H1 (cell line): ENCODE data around the gene CDH22. TPM values are rescaled to one million over a fixed set of nuclear protein-coding genes. Genes with fewer than 3 reads are reported as not detected.

Source experiments
- CTCF ChIA-PET: fragments of 300-600 bp; sonication (Branson Sonifier 250); formaldehyde crosslinking; loops from one replicate; lab custom pipeline; 2021; ENCODE audit not compliant: partially characterized antibody; lab: Charles Lee
- POLR2A ChIA-PET: fragments of 300-600 bp; sonication (Branson Sonifier 250); formaldehyde crosslinking; loops from one replicate; lab custom pipeline; 2021; ENCODE audit warnings: inconsistent platforms; ENCODE audit not compliant: partially characterized antibody; lab: Charles Lee
- DNase-seq, 2 experiments: peaks; one replicate each; pipeline versions ENCODE4 v3.0.0 to v3.0.0-alpha.2; 2010 to 2022; ENCODE audit warnings: low spot score in 2 of 2, low read depth in 1 of 2, mixed read lengths in 1 of 2
- FAIRE-seq: peaks from 2 replicates; lab custom pipeline; 2011; peaks lifted over from hg19 to GRCh38; lab: Jason Lieb, UNC
- H2AFZ ChIP-seq: 2 replicates; pipeline ENCODE4 v1.8.1; 2012; ENCODE audit warnings: low read length, inconsistent platforms
- H2AK5ac ChIP-seq: 2 replicates; pipeline ENCODE4 v1.6.1; 2013; ENCODE audit warnings: low read depth, low read length
- H2BK120ac ChIP-seq: replicated peaks from 2 replicates; pipeline ENCODE3; 2013; ENCODE audit warnings: low read depth, low read length, inconsistent platforms
- H2BK12ac ChIP-seq: 2 replicates; pipeline ENCODE4 v1.6.1; 2013; ENCODE audit warnings: low read depth, low read length
- H2BK15ac ChIP-seq: 2 replicates; pipeline ENCODE4 v1.6.1; 2013; ENCODE audit warnings: low read length
- H2BK20ac ChIP-seq: 2 replicates; pipeline ENCODE4 v1.6.1; 2013; ENCODE audit warnings: low read length
- H2BK5ac ChIP-seq: 2 replicates; pipeline ENCODE4 v1.6.1; 2013; ENCODE audit warnings: low read depth, low read length
- H3K14ac ChIP-seq: 2 replicates; pipeline ENCODE4 v1.6.1; 2013; ENCODE audit warnings: inconsistent platforms; ENCODE audit not compliant: insufficient read length
- H3K18ac ChIP-seq: 2 replicates; pipeline ENCODE4 v1.6.1; 2013; ENCODE audit warnings: low read length; ENCODE audit errors: extremely low read depth
- H3K23ac ChIP-seq: 2 replicates; pipeline ENCODE4 v1.6.1; 2013; ENCODE audit warnings: inconsistent platforms; ENCODE audit not compliant: insufficient read length
- H3K23me2 ChIP-seq: 2 replicates; pipeline ENCODE4 v1.6.1; 2013; ENCODE audit warnings: low read depth, low read length
- H3K27ac ChIP-seq: 2 replicates; pipeline ENCODE4 v1.6.1; 2011; ENCODE audit warnings: low read depth, low read length, inconsistent platforms
- H3K27me3 ChIP-seq, 4 experiments: replicated peaks in 1 of 4; 1 replicate in 1 of 4; 2 replicates in 3 of 4; pipeline versions ENCODE4 v1.6.1 to v1.8.1; 2011 to 2013; ENCODE audit warnings: low read length in 3 of 4, mild to moderate bottlenecking in 3 of 4, inconsistent platforms in 2 of 4, mixed read lengths in 2 of 4, moderate library complexity in 1 of 4; ENCODE audit not compliant: control insufficient read depth in 3 of 4, insufficient read depth in 3 of 4; ENCODE audit errors: extremely low read depth in 1 of 4
- H3K36me3 ChIP-seq, 4 experiments: 2 replicates each; pipeline versions ENCODE4 v1.6.1 to v1.8.1; 2011 to 2013; ENCODE audit warnings: mild to moderate bottlenecking in 4 of 4, low read length in 3 of 4, moderate library complexity in 2 of 4, control low read depth in 1 of 4, inconsistent platforms in 1 of 4; ENCODE audit not compliant: insufficient read depth in 4 of 4, control insufficient read depth in 2 of 4
- H3K4ac ChIP-seq: replicated peaks from 2 replicates; pipeline ENCODE3; 2013; ENCODE audit warnings: low read length, low read depth, mixed read lengths, inconsistent platforms; ENCODE audit not compliant: insufficient read length
- H3K4me1 ChIP-seq, 4 experiments: replicated peaks in 1 of 4; 1 replicate in 1 of 4; 2 replicates in 3 of 4; pipeline versions ENCODE4 v1.6.1 to v1.8.1; 2011 to 2013; ENCODE audit warnings: low read length in 3 of 4, inconsistent platforms in 2 of 4, mixed read lengths in 1 of 4; ENCODE audit not compliant: insufficient read depth in 4 of 4, control insufficient read depth in 3 of 4
- H3K4me2 ChIP-seq, 2 experiments: 2 replicates each; pipeline versions ENCODE4 v1.6.1 to v1.8.1; 2011 to 2013; ENCODE audit warnings: low read depth in 2 of 2, low read length in 2 of 2, control low read depth in 1 of 2, inconsistent platforms in 1 of 2, mild to moderate bottlenecking in 1 of 2; ENCODE audit not compliant: insufficient read depth in 1 of 2
- H3K4me3 ChIP-seq, 4 experiments: fragments of 200-600, 300-600 bp in 1 of 4; sonication (generic), shearing (Covaris generic), sonication (Bioruptor Twin) in 1 of 4; 2 replicates each; pipeline versions ENCODE4 v1.5.1 to v1.8.1; 2011 to 2016; ENCODE audit warnings: low read length in 4 of 4, low read depth in 3 of 4, control low read depth in 2 of 4, inconsistent platforms in 2 of 4, mild to moderate bottlenecking in 2 of 4, mixed read lengths in 1 of 4, moderate library complexity in 1 of 4; ENCODE audit not compliant: insufficient read depth in 2 of 4; ENCODE audit errors: extremely low read depth in 1 of 4
- H3K56ac ChIP-seq: replicated peaks from 2 replicates; pipeline ENCODE3; 2013; ENCODE audit warnings: low read depth, mild to moderate bottlenecking, mixed read lengths, low read length, inconsistent platforms; ENCODE audit not compliant: insufficient read length
- H3K79me1 ChIP-seq: 2 replicates; pipeline ENCODE4 v1.6.1; 2013; ENCODE audit warnings: low read depth, low read length, control low read depth
- H3K79me2 ChIP-seq, 2 experiments: 2 replicates each; pipeline versions ENCODE4 v1.6.1 to v1.8.1; 2012 to 2013; ENCODE audit warnings: low read length in 2 of 2, mild to moderate bottlenecking in 2 of 2, inconsistent platforms in 1 of 2; ENCODE audit not compliant: insufficient read depth in 2 of 2, control insufficient read depth in 1 of 2
- H3K9ac ChIP-seq, 4 experiments: replicated peaks in 1 of 4; 1 replicate in 1 of 4; 2 replicates in 3 of 4; pipeline versions ENCODE4 v1.6.1 to v1.8.1; 2011 to 2013; ENCODE audit warnings: low read depth in 3 of 4, low read length in 3 of 4, control low read depth in 2 of 4, mild to moderate bottlenecking in 2 of 4, moderate library complexity in 2 of 4, inconsistent platforms in 1 of 4; ENCODE audit errors: extremely low read depth in 1 of 4
- H3K9me3 ChIP-seq, 2 experiments: 2 replicates each; pipeline versions ENCODE4 v1.6.1 to v1.8.1; 2012 to 2013; ENCODE audit warnings: mild to moderate bottlenecking in 2 of 2, moderate library complexity in 2 of 2, control low read depth in 1 of 2, inconsistent platforms in 1 of 2, low read depth in 1 of 2, low read length in 1 of 2, mixed read lengths in 1 of 2; ENCODE audit not compliant: insufficient read depth in 2 of 2
- H4K20me1 ChIP-seq, 2 experiments: replicated peaks in 1 of 2; 2 replicates each; pipeline versions ENCODE3 to v1.8.1; 2011 to 2013; ENCODE audit warnings: inconsistent platforms in 2 of 2, low read length in 2 of 2, mild to moderate bottlenecking in 1 of 2; ENCODE audit not compliant: insufficient read depth in 2 of 2, control insufficient read depth in 1 of 2
- H4K5ac ChIP-seq: 2 replicates; pipeline ENCODE4 v1.6.1; 2013; ENCODE audit warnings: low read length, low read depth, mixed read lengths, inconsistent platforms; ENCODE audit not compliant: insufficient read length
- H4K8ac ChIP-seq: 2 replicates; pipeline ENCODE4 v1.8.0; 2013; ENCODE audit warnings: mild to moderate bottlenecking, moderate library complexity, low read length, inconsistent platforms; ENCODE audit not compliant: insufficient read depth; ENCODE audit errors: extremely low read depth
- H4K91ac ChIP-seq: replicated peaks from 2 replicates; pipeline ENCODE3; 2013; ENCODE audit warnings: low read length, mixed read lengths, inconsistent platforms; ENCODE audit not compliant: insufficient read length
- ASH2L ChIP-seq: fragments of 200-600, 300-600 bp; sonication (generic); IDR thresholded peaks from one replicate; pipeline ENCODE4 v1.7.1; 2017; ENCODE audit warnings: low read length
- CBX8 ChIP-seq: fragments of 300-800, 300-1000 bp; sonication (generic); IDR thresholded peaks from 2 replicates; pipeline ENCODE4 v1.7.1; 2016; ENCODE audit warnings: low read depth, low read length, borderline replicate concordance
- CHD2 ChIP-seq: IDR thresholded peaks from 2 replicates; pipeline ENCODE4 v1.6.1; 2012; ENCODE audit warnings: low read length, improper control_type of control experiment
- CREB1 ChIP-seq: IDR thresholded peaks from 2 replicates; pipeline ENCODE4 v1.6.1; 2012; ENCODE audit warnings: inconsistent platforms
- GTF2F1 ChIP-seq: IDR thresholded peaks from 2 replicates; pipeline ENCODE4 v1.6.1; 2012; ENCODE audit warnings: low read depth, low read length, improper control_type of control experiment, borderline replicate concordance
- HDAC2 ChIP-seq, 2 experiments: fragments of 300-600 bp in 1 of 2; sonication (generic) in 1 of 2; IDR thresholded peaks; 2 replicates each; pipeline ENCODE4 v1.6.1; 2011 to 2012; ENCODE audit warnings: low read depth in 2 of 2, low read length in 2 of 2, mild to moderate bottlenecking in 2 of 2, moderate library complexity in 2 of 2, borderline replicate concordance in 1 of 2, inconsistent platforms in 1 of 2
- POU5F1 ChIP-seq: IDR thresholded peaks from 2 replicates; pipeline ENCODE4 v1.6.1; 2011; ENCODE audit warnings: low read depth, mild to moderate bottlenecking, low read length, moderate library complexity
- TAF7 ChIP-seq: optimal IDR thresholded peaks from 2 replicates; pipeline ENCODE3; 2011; ENCODE audit warnings: low read depth, mild to moderate bottlenecking, inconsistent platforms, low read length, moderate library complexity, borderline replicate concordance
- WGBS, 2 experiments: shearing (Covaris generic) in 1 of 2; methylation state at CpG; one replicate each; pipeline versions ENCODE4 v1.1.6 to v1.1.7; 2013 to 2015; ENCODE audit warnings: low lambda C conversion rate in 2 of 2, mixed read lengths in 2 of 2, inconsistent platforms in 1 of 2, low coverage in 1 of 2, missing lambda C conversion rate in 1 of 2; ENCODE audit not compliant: insufficient replicate concordance in 2 of 2, insufficient coverage in 1 of 2, insufficient read length in 1 of 2; ENCODE audit errors: extremely low coverage in 1 of 2, missing lambda C conversion rate in 1 of 2; 5-methylcytosine and 5-hydroxymethylcytosine counted together
- polyA plus RNA-seq, 7 experiments: library from polyadenylated mRNA; depleted of rRNA in 3 of 7; stranded (reverse) in 5 of 7; unstranded in 2 of 7; fragments of >200 nt in 5 of 7; fragments of 200-250 nt in 2 of 7; gene quantifications; 1 replicate in 5 of 7; 2 replicates in 1 of 7; 4 replicates in 1 of 7; pipeline versions ENCODE4 v1.2.1 to v1.2.3, GENCODE V29; 2011 to 2013; ENCODE audit warnings: missing spikeins in 2 of 7, mixed read lengths in 2 of 7
- total RNA-seq: library from RNA; stranded (reverse); fragmentation: NEBNext Ultra II Directional; extraction: Animal tissue kit (Norgen Biotek cat#: 25700); gene quantifications from 2 replicates; pipeline ENCODE4 v1.2.1, GENCODE V29; 2021
- TF ChIP-seq, protein P1 (sequence below): IDR thresholded peaks from 2 replicates; pipeline ENCODE4 v1.6.1; 2011; ENCODE audit warnings: low read depth, mild to moderate bottlenecking, low read length; ENCODE audit not compliant: insufficient read depth

The CDH22 gene
- total and polyA plus RNA-seq, 2 of the 8 experiments (the other 6 are each of a cell fraction or from before 2014, with no cell fraction given) = 0.35 to 0.39 TPM

- POLR2A ChIA-PET = no interaction called here
- no peak for FAIRE-seq
Measured at GRCh38 chr20:46289432-46289831, 18.9 kb downstream of the CDH22 start.

More at GRCh38 chr20:46289432-46289831, 18.9 kb downstream of the CDH22 start:
- Histone ChIP-seq H3K4ac (no peak overlapping the region), H3K4me1 (peaks cover 0 to 7% (median 4%) of the 10 kb centered on the region in 4 experiments; a peak in 3 of 7 replicates), H4K8ac (no peak overlapping the region), H2BK5ac (no peak overlapping the region), H3K9ac (no peak overlapping the region)
- TF ChIP-seq CREB1 (no peak), HDAC2 (IDR thresholded peaks at IDR 0.05; ENCODE audit: borderline replicate concordance in 1 of 2, low read depth in 2 of 2, low read length in 2 of 2) (no peak), ASH2L (no peak), TAF7 (no peak), POU5F1 (no peak), CHD2 (no peak), GTF2F1 (no peak), CBX8 (no peak)
- TF ChIP-seq, protein P1, sequence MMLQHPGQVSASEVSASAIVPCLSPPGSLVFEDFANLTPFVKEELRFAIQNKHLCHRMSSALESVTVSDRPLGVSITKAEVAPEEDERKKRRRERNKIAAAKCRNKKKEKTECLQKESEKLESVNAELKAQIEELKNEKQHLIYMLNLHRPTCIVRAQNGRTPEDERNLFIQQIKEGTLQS = no peak
- TF ChIP-seq, all 59 proteins: peak for 0
- H2BK120ac ChIP-seq = no peak overlapping the region
- CTCF ChIA-PET = interaction anchor here (0.9 to 1.9 kb wide), 8 partner anchors 10 to 158 kb away, joined by 3 to 9 read pairs (median 4); no protein-coding TSS in a partner anchor
- H3K27me3 ChIP-seq = no peaks in the 10 kb centered on the region
- no peak overlapping the region for H2AFZ ChIP-seq
- H4K5ac ChIP-seq = no peak overlapping the region
- no peaks in the 10 kb centered on the region for H3K79me2 ChIP-seq
- H3K14ac ChIP-seq = no peak overlapping the region
- H3K79me1 ChIP-seq = no peaks in the 10 kb centered on the region
- no peaks in the 10 kb centered on the region for H3K36me3 ChIP-seq
- no peaks in the 10 kb centered on the region; the same call in 1 of the 2 replicates for H3K23me2 ChIP-seq
- H4K20me1 ChIP-seq = peaks cover 0 to 2% of the 10 kb centered on the region in 2 experiments
- H2BK20ac ChIP-seq = no peak overlapping the region
- no peak overlapping the region for H3K27ac ChIP-seq
- no peak overlapping the region for H3K23ac ChIP-seq
- H3K9me3 ChIP-seq = no peaks in the 10 kb centered on the region
- no peak overlapping the region for H3K18ac ChIP-seq
- H4K91ac ChIP-seq = no peak overlapping the region
- 92% methylated on average over 5 of the region's 5 CpGs; no CpG with 5 or more reads in 1 of the 2 experiments for WGBS, 2 experiments
- no peak for DNase-seq
- no peak overlapping the region for H3K56ac ChIP-seq
- H3K4me3 ChIP-seq = no peak overlapping the region
- H2AK5ac ChIP-seq = no peak overlapping the region
- no peak overlapping the region for H2BK15ac ChIP-seq
- H3K4me2 ChIP-seq = no peak overlapping the region
- no peak overlapping the region for H2BK12ac ChIP-seq
